Activated T-cell treated with anti-CD3 and anti-CD28 coated beads for 4 hours (primary cell): ENCODE results near the gene PTX4.

Experiments used
- DNase-seq: peaks from one replicate; pipeline ENCODE4 v3.0.0-alpha.2; 2020

The PTX4 gene

DNA sequence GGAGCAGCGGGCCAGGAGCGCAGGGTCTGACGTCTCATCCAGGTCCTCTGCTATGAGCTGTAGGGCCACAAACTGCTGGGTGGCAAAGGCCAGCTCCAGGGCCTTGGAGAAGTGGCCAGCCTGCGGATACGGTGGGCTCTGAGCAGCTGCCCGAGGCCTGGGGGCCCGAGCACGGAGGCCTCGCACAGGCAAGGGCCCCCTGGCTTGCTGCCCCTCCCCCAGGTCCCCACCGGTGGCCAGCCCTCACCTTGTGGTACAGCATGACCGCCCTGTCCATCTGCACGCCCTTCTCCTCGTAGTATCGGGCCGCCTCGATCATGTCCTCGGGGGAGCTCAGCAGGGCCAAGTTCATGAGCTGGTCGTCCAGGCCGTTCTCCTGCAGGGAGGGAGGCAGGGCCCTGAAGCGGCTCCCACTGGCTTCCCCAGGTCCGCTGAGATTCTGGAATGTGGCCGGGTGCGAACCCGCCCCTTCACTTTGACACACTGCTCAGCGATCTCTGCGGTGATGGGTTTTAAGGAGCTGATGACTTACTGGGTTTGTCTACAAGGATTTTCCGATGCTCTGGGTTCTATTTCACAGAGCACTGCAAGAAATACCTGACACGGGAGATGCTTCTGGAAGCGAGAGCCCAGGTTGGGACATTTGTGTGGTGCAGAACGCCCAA lies 35.0 kb upstream of the PTX4 start:
- no peak for DNase-seq

DNA sequence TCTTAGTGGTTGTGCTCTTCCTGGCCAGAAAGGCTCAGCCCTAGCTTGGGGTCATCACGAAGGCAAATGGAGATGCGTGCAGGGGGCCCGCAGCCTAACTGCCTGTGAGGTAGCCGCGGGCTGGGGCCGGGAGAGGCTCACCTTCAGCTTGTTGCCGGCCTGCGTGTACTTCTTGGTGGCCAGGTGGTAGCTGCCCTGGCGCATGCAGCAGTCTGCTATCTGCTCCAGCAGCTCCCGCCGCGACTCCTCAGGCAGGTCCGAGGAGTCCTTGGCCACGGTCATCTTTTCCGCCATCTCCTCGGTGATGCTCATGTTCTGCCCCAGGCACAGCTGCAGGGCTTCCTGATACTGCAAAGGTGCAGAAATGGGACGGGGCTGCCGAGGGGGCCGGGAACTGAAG lies 31.7 kb upstream of the PTX4 start:
- DNase-seq, result no peak

DNA sequence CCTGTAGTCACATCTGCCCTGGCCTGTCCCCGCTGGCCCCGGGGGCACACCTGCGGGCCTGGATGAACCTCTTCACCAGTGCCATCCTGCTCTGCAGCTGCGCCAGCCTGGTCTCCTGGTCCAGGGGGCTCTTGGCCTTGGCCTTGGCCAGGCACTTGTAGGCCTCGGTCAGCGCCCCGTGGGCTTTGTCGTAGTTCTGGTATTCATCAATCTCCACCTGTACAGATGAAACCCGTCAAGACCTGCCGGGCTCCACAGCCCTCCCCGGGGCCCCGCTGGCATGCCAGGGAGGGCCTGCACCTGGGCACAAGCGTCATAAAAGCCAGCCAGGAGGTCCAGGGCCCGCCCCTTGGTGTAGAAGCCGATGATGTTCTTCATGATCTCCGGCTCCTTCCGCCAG lies 31.1 kb upstream of the PTX4 start:
- DNase-seq, result no peak

DNA sequence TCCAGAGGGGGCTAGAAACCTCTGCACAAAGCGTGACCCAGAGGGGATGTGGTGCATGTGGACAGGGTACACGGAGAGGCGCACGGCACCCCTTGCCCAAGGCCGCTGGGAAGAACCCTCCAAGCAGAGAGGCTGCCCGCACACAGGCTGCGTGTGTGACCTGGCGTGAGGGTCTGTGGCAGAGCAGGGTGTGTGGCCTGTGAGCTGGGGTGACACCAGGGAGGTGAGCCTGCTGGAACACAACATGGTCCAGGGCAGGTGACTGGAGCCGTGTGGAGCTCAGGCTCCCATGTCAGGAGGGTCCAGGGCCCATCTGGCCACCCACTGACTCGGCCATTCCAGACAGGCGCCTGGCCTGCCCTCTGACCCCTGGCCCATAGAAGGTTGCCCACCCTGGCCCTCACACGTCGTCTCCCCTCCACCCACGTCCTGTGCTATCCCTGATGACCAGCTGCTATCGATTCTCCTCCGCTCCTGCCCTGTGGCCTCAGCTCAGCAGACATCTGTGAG lies 29.9 kb upstream of the PTX4 start:
- no peak for DNase-seq

DNA sequence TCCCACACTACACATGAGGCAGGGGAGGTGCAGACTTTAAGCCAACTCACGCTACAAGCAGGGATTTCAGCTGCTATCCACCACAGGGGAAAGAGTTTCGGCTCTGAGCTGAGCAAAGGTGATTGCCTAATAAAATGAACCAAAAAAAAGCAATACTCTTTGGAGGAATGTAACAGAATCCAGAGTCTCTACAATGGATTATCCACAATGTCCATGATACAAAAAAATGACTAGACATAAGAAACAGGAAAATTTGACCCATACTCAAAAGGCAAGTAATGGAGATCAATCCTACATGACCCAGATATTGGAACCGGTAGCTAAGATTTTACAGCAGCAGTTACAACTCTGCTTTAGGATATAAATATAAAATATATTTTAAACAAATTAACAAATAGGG lies 25.8 kb upstream of the PTX4 start:
- no peak for DNase-seq

DNA sequence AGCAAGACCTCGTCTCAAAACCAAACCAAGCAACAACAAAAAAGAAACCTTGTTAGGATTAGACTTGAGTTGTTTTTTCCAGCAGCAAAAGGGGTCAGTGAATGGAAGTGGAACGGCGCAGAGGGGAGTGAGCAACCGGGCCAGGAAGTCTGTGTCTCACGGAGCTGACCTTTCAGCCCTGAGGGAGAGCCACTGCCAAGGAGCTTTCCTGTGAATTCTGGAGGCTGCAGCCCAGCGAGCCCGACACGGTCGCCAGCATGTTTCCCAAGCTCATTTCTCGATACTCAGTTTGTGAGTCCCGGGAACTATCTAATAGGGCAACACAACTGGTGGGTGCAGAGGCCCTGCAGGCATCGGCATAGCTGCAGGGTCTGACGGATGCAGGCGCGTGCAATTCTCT lies 24.0 kb upstream of the PTX4 start:
- DNase-seq, result no peak

DNA sequence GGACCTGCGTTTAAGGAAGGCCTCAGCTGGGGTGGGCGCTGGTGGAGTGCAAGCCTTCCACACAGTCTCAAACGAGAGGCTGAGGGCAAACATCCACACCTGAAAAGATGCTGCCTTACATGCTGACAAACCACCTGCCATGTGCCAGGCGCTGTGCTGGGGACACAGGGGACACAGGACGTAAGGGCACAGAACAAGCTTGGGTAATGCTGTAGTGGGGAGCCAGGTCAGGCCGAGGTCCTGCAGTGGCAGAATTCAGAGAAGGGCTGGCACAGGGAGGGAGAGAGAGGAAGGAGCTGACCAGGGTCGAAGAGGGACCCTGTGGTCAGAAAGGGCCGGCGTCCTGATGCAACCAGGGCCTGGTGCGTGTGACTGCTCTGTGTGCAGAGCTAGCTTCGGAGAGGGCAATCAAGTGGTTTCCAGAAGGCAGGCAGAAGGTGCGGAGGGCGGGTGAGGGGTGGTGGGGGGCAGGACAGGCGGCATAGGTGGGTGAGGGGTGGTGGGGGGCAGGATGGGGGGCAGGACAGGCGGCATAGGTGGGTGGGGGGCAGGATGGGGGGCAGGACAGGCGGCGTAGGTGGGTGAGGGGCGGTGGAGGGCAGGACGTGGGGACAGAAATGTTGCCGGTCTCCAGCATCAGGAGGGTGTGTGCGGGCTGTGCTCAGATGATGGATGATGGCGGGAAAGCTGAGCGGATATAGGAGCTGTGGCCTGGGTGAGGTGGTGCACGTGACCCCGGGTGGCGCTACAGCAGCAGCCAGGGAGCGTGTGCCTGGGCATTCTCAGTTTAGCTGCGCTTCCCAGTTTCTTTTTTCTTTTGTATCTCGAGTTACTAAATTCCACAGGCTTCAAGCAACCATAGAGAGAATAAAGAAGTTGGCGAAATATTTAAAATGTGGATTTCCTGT lies 23.2 kb upstream of the PTX4 start:
- DNase-seq, result no peak

DNA sequence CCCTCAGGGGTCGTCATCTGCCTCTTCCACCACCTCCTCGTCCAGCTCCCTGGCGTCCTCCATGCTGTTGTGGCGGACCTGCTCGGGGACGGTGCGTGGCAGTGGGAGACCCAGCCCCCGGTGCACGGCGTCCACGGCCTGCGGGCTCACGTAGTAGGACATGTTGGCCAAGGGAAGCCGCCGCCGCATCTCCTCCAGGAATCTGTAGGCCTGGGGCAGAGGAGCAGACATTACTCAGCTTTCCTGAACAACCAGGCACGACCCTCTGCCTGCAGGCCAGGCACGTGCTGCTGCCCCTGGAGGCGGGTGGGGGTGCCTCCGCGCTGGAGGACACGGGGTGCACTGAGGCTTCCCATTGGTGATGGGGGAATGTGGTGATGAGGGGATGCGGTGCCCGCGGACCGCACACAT lies 22.2 kb upstream of the PTX4 start:
- DNase-seq, result no peak

DNA sequence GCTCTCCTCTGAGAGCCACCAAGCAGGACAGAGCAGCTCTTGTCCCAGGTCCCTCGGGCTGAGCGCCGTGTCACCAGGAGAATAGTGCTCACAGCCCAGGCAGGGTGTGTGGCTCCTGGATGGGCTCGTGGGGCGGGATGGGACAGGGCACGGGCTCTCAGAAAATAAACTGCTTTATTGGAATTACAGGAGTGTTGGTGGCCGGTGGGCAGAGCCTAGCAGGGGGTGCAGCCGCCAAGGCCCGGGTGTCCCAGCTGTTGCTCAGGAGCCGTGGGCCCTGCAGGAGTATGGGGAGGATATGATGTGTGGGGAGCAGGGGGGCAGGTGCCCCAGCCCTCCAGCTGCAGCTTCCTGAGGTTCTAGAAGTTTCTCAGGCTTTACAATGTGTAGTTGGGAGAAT lies 21.5 kb upstream of the PTX4 start:
- DNase-seq, result no peak

DNA sequence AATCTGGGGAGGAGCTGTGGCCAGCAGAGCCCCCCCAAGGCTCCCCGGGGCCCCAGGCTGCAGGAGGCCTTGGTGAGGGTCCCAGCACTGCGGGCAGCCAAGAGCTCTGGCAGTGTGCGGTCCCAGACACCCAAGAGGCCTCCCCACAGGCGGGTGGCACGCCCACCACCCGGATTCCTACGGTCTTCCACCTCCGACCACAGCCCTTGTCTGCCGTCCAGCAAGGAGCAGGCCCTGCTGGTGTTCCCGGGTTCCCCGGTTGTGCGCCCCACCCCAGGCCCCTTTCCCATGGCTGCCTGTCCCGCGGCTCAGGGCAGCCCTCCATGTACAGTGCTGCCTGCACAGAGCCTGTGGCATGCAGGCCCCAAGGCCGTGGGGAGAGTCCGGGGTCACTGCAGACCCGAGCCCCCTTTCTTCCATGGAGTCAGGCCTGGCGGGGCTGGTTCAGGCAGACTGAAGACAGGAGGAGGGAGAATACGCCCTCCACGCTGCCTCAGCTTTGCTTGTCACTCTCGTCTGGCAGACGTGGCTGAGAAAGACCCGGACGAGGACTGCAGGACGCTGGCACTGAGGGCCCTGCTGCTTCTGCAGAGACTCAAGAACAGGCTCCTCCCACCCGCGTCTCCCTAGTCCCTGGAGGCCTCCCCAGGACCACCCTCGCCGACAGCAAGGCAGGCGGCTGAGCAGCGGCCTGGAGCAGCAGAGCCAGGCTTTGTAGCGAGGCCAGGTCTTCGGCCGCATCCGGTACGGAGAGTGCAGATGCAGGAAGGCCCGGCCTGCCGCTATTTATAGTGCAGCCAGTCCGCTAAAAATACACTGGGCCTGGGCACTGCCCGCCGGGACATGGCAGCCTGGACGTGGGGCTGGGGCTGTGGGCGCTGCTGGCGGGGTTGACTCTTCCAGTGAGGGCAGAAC lies 20.8 kb upstream of the PTX4 start:
- DNase-seq, result no peak

DNA sequence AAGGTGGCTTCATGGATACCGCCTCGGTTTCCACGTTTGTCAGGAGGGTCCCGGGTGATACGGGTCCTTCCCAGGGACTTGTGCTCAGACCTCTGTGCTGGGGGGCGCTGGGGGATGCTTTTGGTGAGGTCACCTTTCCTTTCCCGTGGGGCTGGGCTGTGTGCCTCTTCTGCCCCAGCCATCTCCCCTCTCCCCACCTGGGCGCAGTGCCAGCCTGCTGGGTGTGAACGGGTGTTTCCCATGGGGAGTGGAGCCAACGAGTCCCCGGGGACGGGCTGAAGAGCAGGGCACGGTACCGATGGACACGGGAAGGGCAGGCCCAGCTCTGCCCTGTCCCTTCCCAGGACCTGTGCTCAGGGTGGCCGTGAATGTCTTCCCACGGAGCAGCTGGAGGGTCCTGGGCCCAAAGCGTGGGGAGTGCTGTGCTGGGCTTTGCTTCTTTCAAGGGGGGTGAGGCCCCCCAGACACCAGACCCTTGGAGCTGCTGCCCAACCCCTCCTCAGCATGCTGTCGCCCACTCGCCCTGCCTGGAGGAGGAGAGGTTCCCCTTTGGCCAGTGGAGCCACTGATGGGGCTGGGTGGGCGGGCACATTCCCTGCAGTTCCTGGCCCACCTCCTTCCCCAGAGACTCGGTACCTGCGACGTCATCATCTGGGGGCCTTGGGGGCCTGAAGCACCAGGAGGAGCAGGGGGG lies 19.9 kb upstream of the PTX4 start:
- no peak for DNase-seq

DNA sequence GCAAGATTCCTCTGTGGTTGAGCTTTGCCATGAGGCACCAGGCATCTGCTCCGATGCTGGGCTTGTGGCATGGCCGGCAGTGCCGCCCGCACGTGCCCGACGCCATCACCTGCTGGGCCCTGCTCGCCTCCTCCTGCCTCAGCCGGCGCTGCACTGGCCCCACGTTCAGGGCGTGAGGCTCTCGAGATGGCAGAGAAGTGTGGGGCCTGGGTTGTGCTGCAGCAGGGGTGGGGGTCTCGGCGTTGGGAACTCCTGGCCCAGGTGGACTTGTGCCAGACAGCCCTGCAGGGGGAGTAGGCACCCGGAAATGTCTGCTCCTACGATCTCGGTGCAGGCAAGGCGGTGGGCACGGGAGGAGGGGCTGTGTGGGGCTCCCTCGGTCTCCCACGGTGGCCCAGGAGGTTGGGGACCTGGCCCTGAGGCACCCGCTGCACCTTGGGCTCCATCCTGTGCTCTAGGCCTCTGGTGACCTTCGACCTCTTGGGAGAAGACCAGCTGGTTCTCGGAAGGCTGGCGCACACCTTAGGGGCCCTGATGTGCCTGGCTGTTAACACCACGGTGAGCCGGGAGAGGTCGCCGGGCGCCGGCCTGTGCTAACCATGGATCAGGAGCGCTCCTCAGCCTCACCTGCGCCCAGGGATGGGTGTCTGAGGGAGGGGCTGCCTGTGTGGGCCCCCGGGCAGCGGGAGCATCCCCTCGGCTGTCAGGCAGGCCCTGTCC lies 17.9 kb upstream of the PTX4 start:
- DNase-seq, result no peak

DNA sequence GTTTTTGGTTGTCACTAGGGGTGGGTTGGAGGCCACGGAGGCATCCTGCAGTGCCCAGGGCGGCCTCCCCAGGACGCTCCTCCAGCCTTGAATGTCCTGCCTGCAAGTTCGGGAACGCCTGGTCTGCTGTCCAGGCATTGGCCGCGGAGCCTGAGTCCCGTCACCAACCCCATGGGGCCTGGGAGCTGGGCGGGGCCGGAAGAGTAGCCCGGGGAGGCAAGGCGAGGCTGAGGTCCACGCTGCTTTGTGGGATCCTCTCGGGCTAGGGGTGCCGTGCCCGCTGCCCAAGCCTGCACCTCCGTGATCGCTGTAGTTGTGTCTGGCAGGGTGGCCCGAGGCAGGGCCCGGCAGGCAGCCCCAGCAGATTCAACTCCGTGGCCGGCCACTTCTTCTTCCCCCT lies 17.2 kb upstream of the PTX4 start:
- DNase-seq, result no peak

DNA sequence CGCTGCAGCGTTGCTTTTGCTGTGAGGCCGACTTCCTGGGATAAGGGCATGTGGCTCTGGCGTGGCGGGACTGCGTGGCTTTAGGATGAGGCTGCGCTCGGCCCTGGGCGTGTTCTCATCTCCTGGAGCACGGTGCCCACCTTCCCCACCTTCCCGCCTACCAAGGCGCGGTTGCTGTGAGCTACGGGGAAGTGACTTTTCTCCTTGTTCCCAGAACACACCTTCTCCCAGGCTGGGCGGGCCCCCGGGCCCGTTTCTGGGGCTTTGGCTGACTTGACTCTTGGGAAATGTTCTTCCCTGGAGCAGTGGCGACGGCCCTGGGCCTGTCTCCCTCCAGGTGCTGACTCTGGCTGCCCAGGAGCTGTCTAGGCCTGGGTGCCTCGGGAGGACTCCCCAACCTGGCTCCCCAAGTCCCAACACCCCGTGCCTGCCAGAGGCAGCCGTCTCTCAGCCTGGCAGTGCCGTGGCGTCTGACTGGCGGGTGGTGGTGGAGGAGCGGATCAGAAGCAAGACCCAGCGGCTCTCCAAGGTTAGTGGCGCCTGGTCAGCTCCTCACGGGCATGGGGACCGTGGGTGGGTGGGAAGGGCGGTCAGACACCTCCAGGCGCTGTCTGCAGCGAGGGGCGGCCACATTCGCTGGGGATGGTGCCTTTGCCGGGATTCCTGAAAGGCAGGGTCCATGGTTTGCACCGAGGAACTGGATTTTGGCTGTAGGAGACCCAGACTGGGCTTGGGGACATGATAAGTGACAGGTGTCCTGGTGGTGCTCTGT lies 16.5 kb upstream of the PTX4 start:
- no peak for DNase-seq

DNA sequence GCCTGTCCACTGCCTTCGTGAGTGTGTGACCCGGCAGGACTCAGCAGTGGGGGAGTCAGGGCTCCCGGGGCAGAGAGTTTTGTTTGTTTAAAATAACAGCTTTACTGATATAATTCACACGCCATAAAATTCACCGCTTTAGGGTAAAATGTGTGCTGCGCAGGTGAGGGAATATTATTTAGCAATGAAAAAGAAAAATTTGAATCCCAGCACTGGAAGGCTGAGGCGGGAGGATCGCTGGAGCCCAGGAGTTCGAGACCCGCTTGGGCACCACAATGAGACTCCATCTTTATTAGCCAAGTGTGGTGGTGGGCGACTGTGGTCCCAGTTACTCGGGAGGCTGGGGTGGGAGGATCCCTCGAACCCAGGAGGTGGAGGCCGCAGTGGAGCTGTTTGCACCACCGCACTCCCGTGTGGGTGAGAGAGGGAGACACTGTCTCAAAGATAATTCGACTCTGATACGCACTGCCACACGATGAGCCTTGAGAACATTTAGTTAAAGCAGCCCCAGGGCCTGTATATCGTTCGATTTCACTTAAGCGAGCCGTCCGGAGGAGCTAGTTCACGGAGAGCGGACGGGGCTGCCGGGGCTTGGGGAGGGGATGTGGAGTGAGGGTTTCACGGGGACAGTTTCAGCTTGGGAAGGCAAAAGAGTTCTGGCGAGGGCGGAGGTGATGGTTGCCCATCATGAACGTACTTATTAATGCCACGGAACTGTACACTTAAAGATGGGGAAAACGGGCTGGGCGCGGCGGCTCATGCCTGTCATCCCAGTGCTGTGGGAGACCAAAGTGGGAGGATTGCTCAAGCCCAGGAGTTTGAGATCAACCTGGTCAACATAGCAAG lies 14.6 kb upstream of the PTX4 start:
- DNase-seq, result no peak

DNA sequence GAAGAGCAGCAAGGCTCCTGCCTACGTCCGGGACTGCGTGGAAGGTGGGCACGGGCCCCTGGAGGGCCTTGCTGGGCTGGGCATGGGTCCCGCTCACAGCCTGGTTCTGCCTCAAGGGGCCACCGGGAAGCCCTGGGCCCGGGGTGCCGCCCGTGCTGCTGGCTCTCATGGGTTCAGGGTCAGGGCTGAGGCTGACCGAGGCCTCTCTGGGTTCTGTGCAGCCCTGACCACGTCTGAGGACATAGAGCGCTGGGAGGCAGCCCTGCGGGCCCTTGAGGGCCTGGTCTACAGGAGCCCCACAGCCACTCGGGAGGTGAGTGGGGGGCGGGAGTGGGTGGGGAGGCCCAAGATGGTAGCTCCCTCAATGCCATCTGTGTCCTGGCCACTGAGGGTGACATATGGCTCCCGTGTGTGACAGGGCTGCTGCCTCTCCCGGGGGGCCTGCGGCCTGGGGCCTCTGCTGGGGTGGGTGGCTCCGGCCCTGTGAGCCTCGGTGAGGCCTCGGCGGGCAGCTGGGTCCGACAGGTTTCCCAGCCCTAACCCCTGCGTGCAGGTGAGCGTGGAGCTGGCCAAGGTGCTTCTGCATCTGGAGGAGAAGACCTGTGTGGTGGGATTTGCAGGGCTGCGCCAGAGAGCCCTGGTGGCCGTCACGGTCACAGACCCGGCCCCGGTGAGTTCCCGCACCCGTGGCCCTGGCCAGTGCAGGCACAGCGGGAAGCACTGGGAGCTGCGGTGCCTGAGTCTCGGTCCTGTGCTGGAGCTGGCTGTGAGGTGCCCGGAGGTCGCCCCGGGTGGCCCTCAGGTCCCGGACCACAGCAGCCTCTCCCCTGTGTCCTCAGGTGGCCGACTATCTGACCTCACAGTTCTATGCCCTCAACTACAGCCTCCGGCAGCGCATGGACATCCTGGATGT lies 13.6 kb upstream of the PTX4 start:
- DNase-seq, result no peak

DNA sequence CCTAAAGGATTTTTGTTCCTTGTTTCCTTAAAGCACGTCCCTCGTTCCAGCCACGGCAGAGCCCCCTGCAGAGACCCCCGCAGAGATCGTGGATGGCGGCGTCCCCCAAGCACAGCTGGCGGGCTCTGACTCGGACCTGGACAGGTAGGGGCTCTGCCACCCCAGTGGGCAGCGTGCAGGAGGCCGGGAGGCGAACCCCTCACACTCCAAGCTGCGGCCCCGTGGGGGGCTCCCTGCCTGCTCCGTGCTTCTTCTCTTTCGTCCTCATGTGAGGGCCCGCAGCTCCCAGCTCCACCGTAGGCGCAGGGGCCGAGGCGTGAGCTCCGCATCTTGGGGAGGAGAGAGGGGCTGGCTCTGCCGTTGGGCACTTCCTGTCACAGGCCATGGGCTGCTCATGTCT lies 12.9 kb upstream of the PTX4 start:
- DNase-seq, result no peak

DNA sequence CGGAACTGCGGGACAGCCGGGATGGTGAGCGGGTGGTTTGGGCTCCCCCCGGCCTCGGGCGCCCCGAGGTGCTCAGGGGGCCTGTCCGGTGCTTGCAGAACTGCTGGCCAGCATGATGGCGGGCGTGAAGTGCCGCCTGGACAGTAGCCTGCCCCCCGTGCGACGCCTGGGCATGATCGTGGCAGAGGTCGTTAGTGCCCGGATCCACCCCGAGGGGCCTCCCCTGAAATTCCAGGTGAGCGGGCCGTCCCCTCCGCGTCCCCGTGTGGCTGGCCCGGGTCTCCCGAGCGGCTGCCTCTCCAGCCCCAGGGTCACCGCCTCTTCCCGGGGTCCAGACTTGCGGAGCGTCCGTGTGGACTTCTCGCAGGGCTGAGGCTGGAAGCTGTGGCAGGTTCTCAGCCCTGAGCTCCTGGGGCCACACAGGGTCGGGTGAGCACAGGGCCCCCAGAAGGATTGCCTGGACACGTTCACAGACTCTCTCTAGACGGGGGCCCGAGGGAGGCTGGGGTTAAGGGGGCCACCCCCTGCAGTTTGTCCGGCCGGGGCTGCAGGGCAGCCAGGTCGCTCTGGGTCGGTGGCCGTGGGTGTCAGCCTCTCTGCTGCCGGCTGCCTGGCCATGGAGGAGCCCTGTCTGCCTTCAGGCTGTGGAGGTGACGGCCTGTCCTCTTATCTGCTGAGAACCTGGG lies 11.9 kb upstream of the PTX4 start:
- DNase-seq, result no peak
